Neural progenitor cell (in vitro differentiated cells): ENCODE results near the gene IFNAR1. TPM values are rescaled to one million over a fixed set of nuclear protein-coding genes. Genes with fewer than 3 reads are reported as not detected.

Experiments used
- DNase-seq: peaks from one replicate; pipeline ENCODE4 v3.0.0-alpha.2; 2016; ENCODE audit warnings: low spot score
- H2AFZ ChIP-seq: fragments of 200-600 bp; sonication (generic); replicated peaks from 2 replicates; pipeline ENCODE4 v1.6.1; 2016; ENCODE audit warnings: antibody characterized with exemption
- H3F3A ChIP-seq: fragments of 200-600 bp; sonication (generic); 2 replicates; pipeline ENCODE4 v1.6.1; 2016; ENCODE audit warnings: antibody characterized with exemption, low read depth
- H3K27ac ChIP-seq: fragments of 200-600 bp; sonication (generic); 2 replicates; pipeline ENCODE4 v1.5.1; 2016; ENCODE audit warnings: mild to moderate bottlenecking
- H3K27me3 ChIP-seq: fragments of 200-600 bp; sonication (generic); 2 replicates; pipeline ENCODE4 v1.6.1; 2016; ENCODE audit warnings: mild to moderate bottlenecking, moderate library complexity
- H3K36me3 ChIP-seq: fragments of 200-600 bp; sonication (generic); 2 replicates; pipeline ENCODE4 v1.5.1; 2016
- H3K4me1 ChIP-seq: fragments of 200-600 bp; sonication (generic); 2 replicates; pipeline ENCODE4 v1.6.1; 2016; ENCODE audit warnings: mixed run types
- H3K4me2 ChIP-seq: fragments of 200-600 bp; sonication (generic); 2 replicates; pipeline ENCODE4 v1.6.1; 2016
- H3K4me3 ChIP-seq: fragments of 200-600 bp; sonication (generic); 2 replicates; pipeline ENCODE4 v1.5.1; 2016
- H3K79me2 ChIP-seq: fragments of 200-600 bp; sonication (generic); 2 replicates; pipeline ENCODE4 v1.6.1; 2016; ENCODE audit warnings: low read depth
- H3K9ac ChIP-seq: fragments of 200-600 bp; sonication (generic); 2 replicates; pipeline ENCODE4 v1.6.1; 2016
- H3K9me3 ChIP-seq: fragments of 200-600 bp; sonication (generic); 2 replicates; pipeline ENCODE4 v1.5.1; 2016; ENCODE audit warnings: low read depth
- H4K20me1 ChIP-seq: fragments of 200-600 bp; sonication (generic); 2 replicates; pipeline ENCODE4 v1.6.1; 2016; ENCODE audit warnings: low read depth
- H3K27ac Mint-ChIP-seq: 3 replicates; pipeline ENCODE4 v1.8.0; 2021; ENCODE audit warnings: mixed read lengths
- H3K27me3 Mint-ChIP-seq: 2 replicates; pipeline ENCODE4 v1.8.0; 2022; ENCODE audit warnings: low read depth, mild to moderate bottlenecking, inconsistent platforms, moderate library complexity, mixed read lengths; ENCODE audit not compliant: insufficient read depth
- H3K36me3 Mint-ChIP-seq: 3 replicates; pipeline ENCODE4 v1.8.0; 2021; ENCODE audit warnings: mixed read lengths
- H3K4me1 Mint-ChIP-seq: 3 replicates; pipeline ENCODE4 v1.8.0; 2021; ENCODE audit warnings: mixed read lengths
- H3K4me3 Mint-ChIP-seq: 3 replicates; pipeline ENCODE4 v1.8.0; 2021; ENCODE audit warnings: mild to moderate bottlenecking, moderate library complexity, mixed read lengths
- H3K9me3 Mint-ChIP-seq: 3 replicates; pipeline ENCODE4 v1.8.0; 2020; ENCODE audit warnings: mixed read lengths
- EZH2 ChIP-seq: fragments of 200-600 bp; sonication (generic); IDR thresholded peaks from 2 replicates; pipeline ENCODE4 v1.6.1; 2017; ENCODE audit warnings: antibody characterized with exemption, mild to moderate bottlenecking, moderate library complexity
- EZH2phosphoT487 ChIP-seq: fragments of 200-600 bp; sonication (generic); IDR thresholded peaks from 2 replicates; pipeline ENCODE4 v1.6.1; 2017; ENCODE audit warnings: antibody characterized with exemption
- total RNA-seq: library from RNA; depleted of rRNA; stranded (reverse); fragments of >200 nt; gene quantifications from 2 replicates; pipeline ENCODE4 v1.2.3, GENCODE V29; 2015; ENCODE audit warnings: low replicate concordance
- TF ChIP-seq, protein P1 (sequence below): fragments of 200-600 bp; sonication (generic); IDR thresholded peaks from 2 replicates; pipeline ENCODE4 v1.5.1; 2017; ENCODE audit warnings: antibody characterized with exemption, mild to moderate bottlenecking

The IFNAR1 gene
- total RNA-seq, 1 donor from 2014 or later, result 9.5 TPM

DNA sequence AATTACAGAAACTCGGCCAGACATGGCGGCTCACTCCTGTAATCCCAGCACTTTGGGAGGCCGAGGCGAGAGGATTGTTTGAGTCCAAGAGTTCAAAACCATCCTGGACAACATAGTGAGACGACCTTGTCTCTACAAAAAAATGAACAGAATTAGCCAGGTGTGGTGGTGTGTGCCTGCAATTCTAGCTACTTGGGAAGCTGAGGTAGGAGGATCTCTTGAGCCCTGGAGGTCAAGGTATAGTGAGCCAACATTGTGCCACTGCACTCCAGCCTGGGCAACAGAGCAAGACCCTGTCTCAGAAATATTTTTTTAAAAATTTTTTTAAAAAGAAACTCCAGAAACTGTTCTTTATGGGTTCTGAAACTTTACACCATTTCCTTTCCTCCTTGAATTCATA, 40.1 kb downstream of the IFNAR1 start:
- no peak overlapping the region for H2AFZ ChIP-seq
- H3K36me3 Mint-ChIP-seq, result no peaks in the 10 kb centered on the region
- H3K79me2 ChIP-seq, result no peaks in the 10 kb centered on the region
- H3K4me2 ChIP-seq, result no peak overlapping the region
- no peak for DNase-seq
- no peak overlapping the region for H3K4me3 ChIP-seq
- H3K36me3 ChIP-seq, result no peaks in the 10 kb centered on the region
- TF ChIP-seq, protein P1, sequence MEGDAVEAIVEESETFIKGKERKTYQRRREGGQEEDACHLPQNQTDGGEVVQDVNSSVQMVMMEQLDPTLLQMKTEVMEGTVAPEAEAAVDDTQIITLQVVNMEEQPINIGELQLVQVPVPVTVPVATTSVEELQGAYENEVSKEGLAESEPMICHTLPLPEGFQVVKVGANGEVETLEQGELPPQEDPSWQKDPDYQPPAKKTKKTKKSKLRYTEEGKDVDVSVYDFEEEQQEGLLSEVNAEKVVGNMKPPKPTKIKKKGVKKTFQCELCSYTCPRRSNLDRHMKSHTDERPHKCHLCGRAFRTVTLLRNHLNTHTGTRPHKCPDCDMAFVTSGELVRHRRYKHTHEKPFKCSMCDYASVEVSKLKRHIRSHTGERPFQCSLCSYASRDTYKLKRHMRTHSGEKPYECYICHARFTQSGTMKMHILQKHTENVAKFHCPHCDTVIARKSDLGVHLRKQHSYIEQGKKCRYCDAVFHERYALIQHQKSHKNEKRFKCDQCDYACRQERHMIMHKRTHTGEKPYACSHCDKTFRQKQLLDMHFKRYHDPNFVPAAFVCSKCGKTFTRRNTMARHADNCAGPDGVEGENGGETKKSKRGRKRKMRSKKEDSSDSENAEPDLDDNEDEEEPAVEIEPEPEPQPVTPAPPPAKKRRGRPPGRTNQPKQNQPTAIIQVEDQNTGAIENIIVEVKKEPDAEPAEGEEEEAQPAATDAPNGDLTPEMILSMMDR, result no peak
- no peak for TF ChIP-seq EZH2
- no peak for TF ChIP-seq EZH2phosphoT487
- H4K20me1 ChIP-seq, result no peaks in the 10 kb centered on the region
- H3K27ac Mint-ChIP-seq, result no peak overlapping the region
- H3K9me3 Mint-ChIP-seq, result peaks cover 27% of the 10 kb centered on the region
- peaks cover 17% of the 10 kb centered on the region for H3F3A ChIP-seq
- no peaks in the 10 kb centered on the region for H3K27me3 ChIP-seq
- H3K27me3 Mint-ChIP-seq, result no peaks in the 10 kb centered on the region
- no peak overlapping the region for H3K4me3 Mint-ChIP-seq
- H3K9me3 ChIP-seq, result no peaks in the 10 kb centered on the region
- H3K4me1 Mint-ChIP-seq, result peaks cover 6% of the 10 kb centered on the region
- no peak overlapping the region for H3K9ac ChIP-seq
- no peak overlapping the region for H3K27ac ChIP-seq
- no peaks in the 10 kb centered on the region for H3K4me1 ChIP-seq

DNA sequence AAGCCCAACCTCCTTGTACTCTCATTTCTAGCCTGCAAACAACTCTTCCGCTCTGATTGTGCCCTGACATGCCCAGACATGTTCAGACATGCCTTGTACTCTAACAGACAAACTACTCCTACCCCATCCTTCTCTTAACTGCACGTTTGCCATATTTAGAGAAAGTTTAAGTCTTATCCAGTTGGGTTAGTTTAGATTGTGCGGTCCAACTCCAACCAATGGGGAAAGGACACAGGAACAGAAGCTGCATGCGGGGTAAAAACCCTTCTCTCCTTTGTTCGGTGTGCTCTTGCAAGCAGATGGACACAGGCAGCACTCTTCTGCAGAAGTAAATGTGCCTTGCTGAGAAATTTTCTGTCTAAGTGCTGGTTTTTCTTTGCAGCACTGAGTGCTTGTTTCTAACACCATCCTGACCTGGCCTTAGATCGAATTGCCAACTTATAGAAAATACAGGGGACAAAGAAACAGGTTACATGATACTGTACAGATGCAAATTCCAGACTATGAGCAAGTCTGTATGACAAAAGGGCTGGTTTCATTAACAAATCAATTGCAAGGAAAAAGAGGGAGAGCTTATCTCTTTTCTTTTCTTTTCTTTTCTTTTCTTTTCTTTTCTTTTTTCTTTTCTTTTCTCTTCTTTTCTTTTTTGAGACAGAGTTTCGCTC, 42.7 kb downstream of the IFNAR1 start:
- Histone ChIP-seq H2AFZ (peak overlapping the region; percentile 61), H3K36me3 (no peaks in the 10 kb centered on the region), H3K4me1 (no peaks in the 10 kb centered on the region), H3F3A (peaks cover 4% of the 10 kb centered on the region), H3K4me2 (no peak overlapping the region), H3K9ac (no peak overlapping the region), H3K4me3 (no peak overlapping the region), H4K20me1 (no peaks in the 10 kb centered on the region), H3K27ac (peak overlapping the region; percentile 64), H3K9me3 (no peaks in the 10 kb centered on the region), H3K79me2 (no peaks in the 10 kb centered on the region), H3K27me3 (no peaks in the 10 kb centered on the region)
- TF ChIP-seq, protein P1, result no peak
- no peak for TF ChIP-seq EZH2phosphoT487
- no peak for TF ChIP-seq EZH2
- Mint-ChIP-seq H3K4me3 (no peak overlapping the region), H3K27me3 (no peaks in the 10 kb centered on the region), H3K9me3 (peaks cover 35% of the 10 kb centered on the region), H3K27ac (no peak overlapping the region), H3K4me1 (no peaks in the 10 kb centered on the region), H3K36me3 (no peaks in the 10 kb centered on the region)
- DNase-seq, result peak; percentile 19

- Histone ChIP-seq H3K36me3 (no peaks in the 10 kb centered on the region), H3K79me2 (no peaks in the 10 kb centered on the region), H3K4me1 (no peaks in the 10 kb centered on the region), H2AFZ (no peak overlapping the region), H3K27ac (no peak overlapping the region), H4K20me1 (no peaks in the 10 kb centered on the region), H3K4me3 (no peak overlapping the region), H3F3A (no peaks in the 10 kb centered on the region), H3K4me2 (no peak overlapping the region), H3K9me3 (no peaks in the 10 kb centered on the region), H3K9ac (no peak overlapping the region), H3K27me3 (no peaks in the 10 kb centered on the region)
- H3K36me3 Mint-ChIP-seq, result no peaks in the 10 kb centered on the region
- H3K27ac Mint-ChIP-seq, result no peak overlapping the region
- TF ChIP-seq EZH2, result no peak
- TF ChIP-seq EZH2phosphoT487, result no peak
- TF ChIP-seq, protein P1, result no peak
- H3K4me3 Mint-ChIP-seq, result no peak overlapping the region
- H3K4me1 Mint-ChIP-seq, result no peaks in the 10 kb centered on the region
- no peaks in the 10 kb centered on the region for H3K27me3 Mint-ChIP-seq
- no peak for DNase-seq
- H3K9me3 Mint-ChIP-seq, result peaks cover 35% of the 10 kb centered on the region
Measured at GRCh38 chr21:33368124-33368523, 43.4 kb downstream of the IFNAR1 start.
